Keratinocyte (primary cell): ENCODE data around the gene TK2. TPM values are rescaled to one million over a fixed set of nuclear protein-coding genes. Genes with fewer than 3 reads are reported as not detected.

Source experiments
- DNase-seq: peaks from one replicate; pipeline ENCODE4 v3.0.0-alpha.2; 2011; ENCODE audit warnings: low read depth, missing footprints, low spot score
- FAIRE-seq: peaks from 2 replicates; lab custom pipeline; 2011; peaks lifted over from hg19 to GRCh38; lab: Jason Lieb, UNC
- H2AFZ ChIP-seq: 2 replicates; pipeline ENCODE4 v1.6.0; 2012; ENCODE audit warnings: low read length, control low read depth, inconsistent platforms; ENCODE audit not compliant: control insufficient read depth
- H3K27ac ChIP-seq: 2 replicates; pipeline ENCODE4 v1.5.1; 2011; ENCODE audit warnings: low read length; ENCODE audit not compliant: control insufficient read depth, insufficient read depth
- H3K27me3 ChIP-seq: 3 replicates; pipeline ENCODE4 v1.6.0; 2011; ENCODE audit warnings: low read length; ENCODE audit not compliant: control insufficient read depth, insufficient read depth; ENCODE audit errors: extremely low read depth
- H3K36me3 ChIP-seq, 2 experiments: 2 replicates in 1 of 2; 3 replicates in 1 of 2; pipeline ENCODE4 v1.5.1; 2011; ENCODE audit warnings: low read length in 2 of 2, mild to moderate bottlenecking in 1 of 2; ENCODE audit not compliant: control insufficient read depth in 2 of 2, insufficient read depth in 2 of 2; ENCODE audit errors: extremely low read depth in 1 of 2
- H3K4me1 ChIP-seq: 3 replicates; pipeline ENCODE4 v1.5.1; 2011; ENCODE audit warnings: low read length; ENCODE audit not compliant: control insufficient read depth, insufficient read depth; ENCODE audit errors: extremely low read depth
- H3K4me2 ChIP-seq: 3 replicates; pipeline ENCODE4 v1.6.0; 2011; ENCODE audit warnings: low read depth, low read length; ENCODE audit not compliant: control insufficient read depth, insufficient read depth; ENCODE audit errors: extremely low read depth
- H3K4me3 ChIP-seq, 3 experiments: fragments of 200-600 bp in 1 of 3; sonication (generic) in 1 of 3; 2 replicates in 2 of 3; 3 replicates in 1 of 3; pipeline ENCODE4 v1.5.1; 2011 to 2016; ENCODE audit warnings: low read length in 3 of 3, mild to moderate bottlenecking in 3 of 3, control low read depth in 2 of 3, inconsistent platforms in 1 of 3, low read depth in 1 of 3, mixed read lengths in 1 of 3, mixed run types in 1 of 3, moderate library complexity in 1 of 3; ENCODE audit not compliant: control insufficient read depth in 2 of 3, insufficient read depth in 2 of 3; ENCODE audit errors: extremely low read depth in 1 of 3
- H3K79me2 ChIP-seq: 2 replicates; pipeline ENCODE4 v1.6.0; 2012; ENCODE audit warnings: low read length; ENCODE audit not compliant: control insufficient read depth, insufficient read depth
- H3K9ac ChIP-seq: 3 replicates; pipeline ENCODE4 v1.6.0; 2011; ENCODE audit warnings: low read length; ENCODE audit not compliant: control insufficient read depth, insufficient read depth; ENCODE audit errors: extremely low read depth
- H3K9me1 ChIP-seq: 3 replicates; pipeline ENCODE4 v1.6.0; 2011; ENCODE audit warnings: low read length; ENCODE audit not compliant: control insufficient read depth, insufficient read depth; ENCODE audit errors: extremely low read depth
- H3K9me3 ChIP-seq: 2 replicates; pipeline ENCODE4 v1.5.1; 2012; ENCODE audit warnings: low read depth, low read length; ENCODE audit not compliant: control insufficient read depth
- H4K20me1 ChIP-seq: 3 replicates; pipeline ENCODE4 v1.6.0; 2011; ENCODE audit warnings: low read length; ENCODE audit not compliant: control insufficient read depth, insufficient read depth; ENCODE audit errors: extremely low read depth
- EZH2 ChIP-seq: IDR thresholded peaks from one replicate; pipeline ENCODE4 v1.6.1; 2012; ENCODE audit warnings: inconsistent platforms, mild to moderate bottlenecking, low read length, moderate library complexity
- dilution Hi-C: fragments of 300-500 bp; cut with MboI; formaldehyde crosslinking; loops from one replicate; pipeline ENCODE4 v1.7.0; 2020; ENCODE audit warnings: low sequenced_read_pairs; ENCODE audit not compliant: extremely low pct_ligation_motif_present
- polyA plus RNA-seq, 5 experiments: library from polyadenylated mRNA; depleted of rRNA in 3 of 5; stranded (reverse) in 3 of 5; stranded (forward) in 1 of 5; unstranded in 1 of 5; fragments of >200 nt; gene quantifications; 1 replicate in 1 of 5; 2 replicates in 3 of 5; 3 replicates in 1 of 5; pipeline versions ENCODE4 v1.2.1 to v1.2.3, GENCODE V29; 2011 to 2012; ENCODE audit warnings: missing spikeins in 2 of 5, low read depth in 1 of 5, low replicate concordance in 1 of 5
- TF ChIP-seq, protein P1 (sequence below), 3 experiments: IDR thresholded peaks in 1 of 3; conservative IDR thresholded peaks in 1 of 3; optimal IDR thresholded peaks in 1 of 3; 2 replicates in 2 of 3; 3 replicates in 1 of 3; pipeline versions ENCODE3 to v1.5.1; 2011; ENCODE audit warnings: low read length in 3 of 3, mild to moderate bottlenecking in 3 of 3, moderate library complexity in 2 of 3, control low read depth in 1 of 3, inconsistent platforms in 1 of 3; ENCODE audit not compliant: insufficient read depth in 2 of 3; ENCODE audit errors: extremely low read depth in 1 of 3

The TK2 gene
- polyA plus RNA-seq, 1 donor (not counting 4 experiments of a cell fraction or from before 2014, with no cell fraction given): 19.7 TPM

- Histone ChIP-seq H2AFZ (no peak overlapping the region), H3K4me2 (no peak overlapping the region)
- dilution Hi-C loops: no loop called here
Measured at GRCh38 chr16:66487580-66488275, 62.2 kb downstream of the TK2 start.

GRCh38 chr16:66486773-66487579, 62.9 kb downstream of the TK2 start:
- no peaks in the 10 kb centered on the region for H3K9me1 ChIP-seq
- no peak overlapping the region for H3K27ac ChIP-seq
- DNase-seq (no peak), FAIRE-seq (peak; percentile 65)
- no peak overlapping the region for H3K9ac ChIP-seq
- H3K9me3 ChIP-seq: no peaks in the 10 kb centered on the region
- H3K4me3 ChIP-seq: no peak overlapping the region
- H2AFZ ChIP-seq: no peak overlapping the region
- no peaks in the 10 kb centered on the region for H3K79me2 ChIP-seq
- TF ChIP-seq, protein P1, sequence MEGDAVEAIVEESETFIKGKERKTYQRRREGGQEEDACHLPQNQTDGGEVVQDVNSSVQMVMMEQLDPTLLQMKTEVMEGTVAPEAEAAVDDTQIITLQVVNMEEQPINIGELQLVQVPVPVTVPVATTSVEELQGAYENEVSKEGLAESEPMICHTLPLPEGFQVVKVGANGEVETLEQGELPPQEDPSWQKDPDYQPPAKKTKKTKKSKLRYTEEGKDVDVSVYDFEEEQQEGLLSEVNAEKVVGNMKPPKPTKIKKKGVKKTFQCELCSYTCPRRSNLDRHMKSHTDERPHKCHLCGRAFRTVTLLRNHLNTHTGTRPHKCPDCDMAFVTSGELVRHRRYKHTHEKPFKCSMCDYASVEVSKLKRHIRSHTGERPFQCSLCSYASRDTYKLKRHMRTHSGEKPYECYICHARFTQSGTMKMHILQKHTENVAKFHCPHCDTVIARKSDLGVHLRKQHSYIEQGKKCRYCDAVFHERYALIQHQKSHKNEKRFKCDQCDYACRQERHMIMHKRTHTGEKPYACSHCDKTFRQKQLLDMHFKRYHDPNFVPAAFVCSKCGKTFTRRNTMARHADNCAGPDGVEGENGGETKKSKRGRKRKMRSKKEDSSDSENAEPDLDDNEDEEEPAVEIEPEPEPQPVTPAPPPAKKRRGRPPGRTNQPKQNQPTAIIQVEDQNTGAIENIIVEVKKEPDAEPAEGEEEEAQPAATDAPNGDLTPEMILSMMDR (optimal IDR thresholded peaks at IDR 0.05 in 1 of 3, IDR thresholded peaks at IDR 0.05 in 1 of 3, conservative IDR thresholded peaks at IDR 0.05 in 1 of 3; ENCODE audit: extremely low read depth in 1 of 3, insufficient read depth in 2 of 3, low read length in 3 of 3): no peak
- no peak for TF ChIP-seq EZH2
- H3K4me1 ChIP-seq: peaks cover 11% of the 10 kb centered on the region
- no peaks in the 10 kb centered on the region for H4K20me1 ChIP-seq
- H3K36me3 ChIP-seq: no peaks in the 10 kb centered on the region
- no peaks in the 10 kb centered on the region for H3K27me3 ChIP-seq
- dilution Hi-C loops: no loop called here
- H3K4me2 ChIP-seq: no peak overlapping the region

More at GRCh38 chr16:66487580-66488275, 62.2 kb downstream of the TK2 start:
- no peak overlapping the region for H3K4me3 ChIP-seq
- H3K9ac ChIP-seq: no peak overlapping the region
- no peaks in the 10 kb centered on the region for H3K27me3 ChIP-seq
- no peaks in the 10 kb centered on the region for H3K9me1 ChIP-seq
- TF ChIP-seq, protein P1 (optimal IDR thresholded peaks at IDR 0.05 in 1 of 3, IDR thresholded peaks at IDR 0.05 in 1 of 3, conservative IDR thresholded peaks at IDR 0.05 in 1 of 3; ENCODE audit: extremely low read depth in 1 of 3, insufficient read depth in 2 of 3, low read length in 3 of 3): no peak
- no peak for TF ChIP-seq EZH2
- DNase-seq: no peak
- no peaks in the 10 kb centered on the region for H3K9me3 ChIP-seq
- H3K4me1 ChIP-seq: peaks cover 11% of the 10 kb centered on the region
- H3K79me2 ChIP-seq: no peaks in the 10 kb centered on the region
- no peak overlapping the region for H3K27ac ChIP-seq
- no peaks in the 10 kb centered on the region for H4K20me1 ChIP-seq
- no peak for FAIRE-seq
- no peaks in the 10 kb centered on the region for H3K36me3 ChIP-seq
